ENCODE data around the gene HYOU1.

DNA sequence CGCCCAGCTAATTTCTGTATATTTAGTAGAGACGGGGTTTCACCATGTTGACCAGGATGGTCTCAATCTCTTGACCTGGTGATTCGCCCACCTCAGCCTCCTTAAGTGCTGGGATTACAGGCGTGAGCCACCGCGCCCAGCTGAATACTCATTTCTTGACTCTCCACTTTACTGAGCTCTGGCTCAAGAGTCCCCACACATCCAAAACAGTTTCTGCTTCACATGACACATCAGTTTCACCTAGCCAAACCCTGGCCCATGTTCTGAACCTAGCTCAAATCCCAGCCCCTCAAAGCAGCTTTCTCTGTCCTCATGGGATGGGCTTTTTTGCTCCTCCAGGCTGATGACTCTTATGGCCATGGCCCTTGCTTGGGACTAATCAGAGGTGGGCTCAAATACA is 9.8 kb downstream of the HYOU1 start:
- TF ChIP-seq, protein P1, sequence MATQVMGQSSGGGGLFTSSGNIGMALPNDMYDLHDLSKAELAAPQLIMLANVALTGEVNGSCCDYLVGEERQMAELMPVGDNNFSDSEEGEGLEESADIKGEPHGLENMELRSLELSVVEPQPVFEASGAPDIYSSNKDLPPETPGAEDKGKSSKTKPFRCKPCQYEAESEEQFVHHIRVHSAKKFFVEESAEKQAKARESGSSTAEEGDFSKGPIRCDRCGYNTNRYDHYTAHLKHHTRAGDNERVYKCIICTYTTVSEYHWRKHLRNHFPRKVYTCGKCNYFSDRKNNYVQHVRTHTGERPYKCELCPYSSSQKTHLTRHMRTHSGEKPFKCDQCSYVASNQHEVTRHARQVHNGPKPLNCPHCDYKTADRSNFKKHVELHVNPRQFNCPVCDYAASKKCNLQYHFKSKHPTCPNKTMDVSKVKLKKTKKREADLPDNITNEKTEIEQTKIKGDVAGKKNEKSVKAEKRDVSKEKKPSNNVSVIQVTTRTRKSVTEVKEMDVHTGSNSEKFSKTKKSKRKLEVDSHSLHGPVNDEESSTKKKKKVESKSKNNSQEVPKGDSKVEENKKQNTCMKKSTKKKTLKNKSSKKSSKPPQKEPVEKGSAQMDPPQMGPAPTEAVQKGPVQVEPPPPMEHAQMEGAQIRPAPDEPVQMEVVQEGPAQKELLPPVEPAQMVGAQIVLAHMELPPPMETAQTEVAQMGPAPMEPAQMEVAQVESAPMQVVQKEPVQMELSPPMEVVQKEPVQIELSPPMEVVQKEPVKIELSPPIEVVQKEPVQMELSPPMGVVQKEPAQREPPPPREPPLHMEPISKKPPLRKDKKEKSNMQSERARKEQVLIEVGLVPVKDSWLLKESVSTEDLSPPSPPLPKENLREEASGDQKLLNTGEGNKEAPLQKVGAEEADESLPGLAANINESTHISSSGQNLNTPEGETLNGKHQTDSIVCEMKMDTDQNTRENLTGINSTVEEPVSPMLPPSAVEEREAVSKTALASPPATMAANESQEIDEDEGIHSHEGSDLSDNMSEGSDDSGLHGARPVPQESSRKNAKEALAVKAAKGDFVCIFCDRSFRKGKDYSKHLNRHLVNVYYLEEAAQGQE (IDR thresholded peaks at IDR 0.05; ENCODE audit: insufficient read depth in 1 of 2, low read depth in 2 of 2, low read length in 2 of 2) = no peak
- TF ChIP-seq SIN3A (IDR thresholded peaks at IDR 0.05; ENCODE audit: borderline replicate concordance, insufficient read depth, low read length) = no peak
- TF ChIP-seq TAF1 (IDR thresholded peaks at IDR 0.05; ENCODE audit: borderline replicate concordance, insufficient read depth, low read length) = no peak
- no peak for TF ChIP-seq POLR2AphosphoS5 (IDR thresholded peaks at IDR 0.05; ENCODE audit: low read depth, low read length)
- no peak for TF ChIP-seq FOXP2 (optimal IDR thresholded peaks at IDR 0.05; ENCODE audit: borderline replicate concordance, extremely low read depth, extremely low read length, insufficient read depth)

Measured in PFSK-1 (cell line).